ENCODE measurements around the gene PDE4D.

Gene PDE4D

GRCh38 chr5:59559323-59559722 lies 334.2 kb downstream of the PDE4D start:
- TF ChIP-seq, protein P1, sequence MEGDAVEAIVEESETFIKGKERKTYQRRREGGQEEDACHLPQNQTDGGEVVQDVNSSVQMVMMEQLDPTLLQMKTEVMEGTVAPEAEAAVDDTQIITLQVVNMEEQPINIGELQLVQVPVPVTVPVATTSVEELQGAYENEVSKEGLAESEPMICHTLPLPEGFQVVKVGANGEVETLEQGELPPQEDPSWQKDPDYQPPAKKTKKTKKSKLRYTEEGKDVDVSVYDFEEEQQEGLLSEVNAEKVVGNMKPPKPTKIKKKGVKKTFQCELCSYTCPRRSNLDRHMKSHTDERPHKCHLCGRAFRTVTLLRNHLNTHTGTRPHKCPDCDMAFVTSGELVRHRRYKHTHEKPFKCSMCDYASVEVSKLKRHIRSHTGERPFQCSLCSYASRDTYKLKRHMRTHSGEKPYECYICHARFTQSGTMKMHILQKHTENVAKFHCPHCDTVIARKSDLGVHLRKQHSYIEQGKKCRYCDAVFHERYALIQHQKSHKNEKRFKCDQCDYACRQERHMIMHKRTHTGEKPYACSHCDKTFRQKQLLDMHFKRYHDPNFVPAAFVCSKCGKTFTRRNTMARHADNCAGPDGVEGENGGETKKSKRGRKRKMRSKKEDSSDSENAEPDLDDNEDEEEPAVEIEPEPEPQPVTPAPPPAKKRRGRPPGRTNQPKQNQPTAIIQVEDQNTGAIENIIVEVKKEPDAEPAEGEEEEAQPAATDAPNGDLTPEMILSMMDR (IDR thresholded peaks at IDR 0.05) = no peak
- intact Hi-C loops (cut with DNase I; ENCODE audit: low total_unique reads) = no loop called here
- no peak for DNase-seq
- H3K36me3 ChIP-seq = no peaks in the 10 kb centered on the region
- H3K4me3 ChIP-seq = no peak overlapping the region
- H3K9me3 ChIP-seq = no peaks in the 10 kb centered on the region
- peaks cover 0 to 16% (median 4%) of the 10 kb centered on the region in 4 donors for H3K4me1 ChIP-seq
- H3K27me3 ChIP-seq = no peaks in the 10 kb centered on the region
- H3K27ac ChIP-seq = no peak overlapping the region

DNA sequence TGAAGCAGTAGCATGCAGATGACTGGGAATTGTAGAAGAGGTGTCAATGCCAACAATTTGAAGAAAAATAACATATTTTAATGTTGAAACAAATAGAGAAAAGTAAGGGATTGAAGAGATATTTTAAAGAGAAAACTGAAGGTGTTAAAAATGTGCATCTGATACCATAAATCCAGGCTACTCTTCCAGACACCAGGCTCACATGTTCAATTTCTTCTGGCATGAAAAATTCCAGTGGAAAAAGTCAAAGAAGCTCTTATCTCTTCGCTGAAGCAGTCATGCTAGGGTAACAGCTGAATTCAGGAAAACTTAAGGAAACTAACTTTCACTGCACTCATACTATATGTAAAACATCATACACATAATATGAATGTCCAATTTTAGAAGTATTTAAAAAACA lies 335.0 kb downstream of the PDE4D start:
- no peak overlapping the region for H3K4me3 ChIP-seq
- no peak for DNase-seq
- H3K4me1 ChIP-seq = peaks cover 0 to 12% (median 3%) of the 10 kb centered on the region in 4 donors
- no peaks in the 10 kb centered on the region for H3K36me3 ChIP-seq
- H3K27ac ChIP-seq = no peak overlapping the region
- TF ChIP-seq, protein P1 (IDR thresholded peaks at IDR 0.05) = no peak
- intact Hi-C loops (cut with DNase I; ENCODE audit: low total_unique reads) = no loop called here
- H3K9me3 ChIP-seq = no peaks in the 10 kb centered on the region
- H3K27me3 ChIP-seq = no peaks in the 10 kb centered on the region

DNA sequence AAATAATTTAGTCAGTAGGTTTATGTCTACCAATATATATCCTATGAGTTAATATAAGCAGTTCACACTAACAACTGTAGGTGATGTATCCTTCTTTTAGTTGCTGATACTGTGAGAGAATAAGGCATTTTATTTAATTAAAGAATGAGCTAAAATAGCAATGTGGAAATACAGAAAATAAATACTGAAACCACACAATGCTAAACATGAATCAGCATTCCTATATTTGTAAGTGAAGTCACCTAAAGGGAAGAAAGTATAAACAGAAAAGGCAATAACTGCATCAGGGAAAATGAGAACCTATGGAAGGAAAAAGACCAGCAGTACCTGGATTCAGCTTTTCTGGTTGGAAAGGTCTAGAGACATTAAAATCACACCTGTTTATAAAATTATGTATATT lies 336.0 kb downstream of the PDE4D start:
- Histone ChIP-seq H3K27me3 (no peaks in the 10 kb centered on the region), H3K36me3 (no peaks in the 10 kb centered on the region), H3K4me1 (peaks cover 0 to 3% (median 0%) of the 10 kb centered on the region in 4 donors), H3K4me3 (no peak overlapping the region), H3K9me3 (no peaks in the 10 kb centered on the region), H3K27ac (no peak overlapping the region)
- TF ChIP-seq, protein P1 (IDR thresholded peaks at IDR 0.05) = no peak
- no peak for DNase-seq
- intact Hi-C loops (cut with DNase I; ENCODE audit: low total_unique reads) = no loop called here

DNA sequence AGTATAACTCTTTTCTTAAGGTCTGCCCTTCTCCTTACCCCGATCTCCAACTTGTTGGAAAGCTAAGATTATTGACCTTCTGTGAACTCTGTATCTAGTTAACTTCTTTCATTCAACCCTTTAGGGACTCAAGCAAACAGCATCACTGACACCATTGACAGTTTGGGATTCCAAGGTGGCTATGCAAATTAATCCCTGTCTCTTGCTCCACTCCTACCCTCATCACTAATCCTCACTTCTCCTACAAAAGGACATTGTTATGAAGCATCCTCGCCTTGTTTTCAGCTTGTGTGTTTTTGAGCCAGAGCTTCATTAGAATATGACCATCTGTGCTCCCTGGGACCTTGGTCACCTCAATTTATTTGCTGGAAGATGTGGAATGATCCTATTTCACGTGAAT lies 337.9 kb downstream of the PDE4D start:
- no peak for DNase-seq
- TF ChIP-seq, protein P1 (IDR thresholded peaks at IDR 0.05) = no peak
- Histone ChIP-seq H3K27me3 (no peaks in the 10 kb centered on the region), H3K9me3 (no peaks in the 10 kb centered on the region), H3K27ac (no peak overlapping the region), H3K36me3 (no peaks in the 10 kb centered on the region), H3K4me1 (no peaks in the 10 kb centered on the region), H3K4me3 (no peak overlapping the region)
- intact Hi-C loops (cut with DNase I; ENCODE audit: low total_unique reads) = no loop called here

DNA sequence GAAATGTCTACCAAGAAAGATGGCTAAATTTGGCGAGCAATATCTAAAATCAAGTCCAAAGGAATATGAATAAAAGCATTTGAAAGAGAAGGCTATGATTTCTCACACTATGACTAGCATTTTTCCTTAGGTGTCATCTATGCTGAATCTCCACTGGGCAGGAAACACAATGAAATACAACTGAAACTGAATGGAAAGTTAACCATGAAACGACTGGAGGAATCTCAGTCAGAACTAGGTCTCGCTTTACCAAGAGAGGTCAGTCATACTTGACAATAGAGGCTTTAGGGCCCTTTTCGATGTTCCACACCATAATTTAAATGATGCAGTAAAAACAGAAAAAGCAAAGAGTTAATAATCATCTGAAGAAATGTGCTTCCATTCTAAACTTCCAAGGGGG lies 339.0 kb downstream of the PDE4D start:
- Histone ChIP-seq H3K27me3 (no peaks in the 10 kb centered on the region), H3K4me1 (no peaks in the 10 kb centered on the region), H3K9me3 (no peaks in the 10 kb centered on the region), H3K36me3 (no peaks in the 10 kb centered on the region), H3K4me3 (no peak overlapping the region), H3K27ac (no peak overlapping the region)
- no peak for DNase-seq
- TF ChIP-seq, protein P1 (IDR thresholded peaks at IDR 0.05) = no peak
- intact Hi-C loops (cut with DNase I; ENCODE audit: low total_unique reads) = no loop called here

DNA sequence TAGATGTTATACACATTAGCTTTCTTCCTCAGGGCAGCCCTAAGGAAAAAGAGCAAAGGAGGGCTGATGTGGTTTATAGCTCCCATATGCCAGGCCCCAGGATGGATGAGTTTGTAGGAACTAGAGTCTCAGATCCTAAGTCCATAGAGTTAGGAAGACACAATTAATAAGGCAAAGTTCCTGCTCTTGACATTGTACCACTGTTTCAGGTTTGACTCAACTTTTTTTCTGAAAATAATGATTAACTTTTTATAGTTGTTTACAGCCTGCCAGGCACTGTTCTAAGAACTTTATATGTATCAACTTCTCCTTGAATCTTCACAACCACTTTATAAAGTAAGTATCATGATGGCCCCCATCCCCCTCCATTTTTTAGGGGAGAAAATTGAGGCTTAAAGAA lies 339.5 kb downstream of the PDE4D start:
- Histone ChIP-seq H3K27ac (no peak overlapping the region), H3K4me1 (no peaks in the 10 kb centered on the region), H3K36me3 (no peaks in the 10 kb centered on the region), H3K9me3 (no peaks in the 10 kb centered on the region), H3K4me3 (no peak overlapping the region), H3K27me3 (no peaks in the 10 kb centered on the region)
- no peak for DNase-seq
- TF ChIP-seq, protein P1 (IDR thresholded peaks at IDR 0.05) = no peak
- intact Hi-C loops (cut with DNase I; ENCODE audit: low total_unique reads) = no loop called here

Data from tibial artery (tissue), 4 donors.